Right lobe of liver (tissue), 6 donors: ENCODE results near the gene KATNBL1. TPM values are rescaled to one million over a fixed set of nuclear protein-coding genes. Genes with fewer than 3 reads are reported as not detected.
A peak's percentile ranks its signal among the peaks of the same experiment; 100 is the strongest.

ENCODE experiments used
- ATAC-seq, 4 donors: fragments of 200-7000 bp; cut with Tn5 transposase; one replicate each; pipeline ENCODE4 v1.9.1; 2020; ENCODE audit warnings: mild to moderate bottlenecking in 4 of 4, moderate library complexity in 4 of 4
- DNase-seq, 3 donors: peaks; one replicate each; pipeline ENCODE4 v3.0.0-alpha.2; 2020
- H3K27ac ChIP-seq, 3 donors: fragments of 200-600 bp; one replicate each; pipeline ENCODE4 v1.8.0; 2022
- H3K27me3 ChIP-seq, 2 donors: fragments of 200-600 bp; one replicate each; pipeline ENCODE4 v1.8.0; 2022
- H3K36me3 ChIP-seq, 4 donors: fragments of 200-600 bp; sonication (generic) in 1 of 4; one replicate each; pipeline versions ENCODE4 v1.5.1 to v1.8.0; 2017 to 2022; ENCODE audit warnings: control low read depth in 1 of 4
- H3K4me1 ChIP-seq, 4 donors: fragments of 200-600 bp; sonication (generic) in 1 of 4; one replicate each; pipeline versions ENCODE4 v1.5.1 to v1.8.0; 2017 to 2022; ENCODE audit warnings: control low read depth in 1 of 4
- H3K4me3 ChIP-seq, 3 donors: fragments of 200-600 bp; one replicate each; pipeline ENCODE4 v1.8.0; 2022
- H3K9me3 ChIP-seq, 4 donors: fragments of 200-600 bp; sonication (generic) in 1 of 4; one replicate each; pipeline versions ENCODE4 v1.5.1 to v1.8.0; 2017 to 2022; ENCODE audit warnings: control low read depth in 1 of 4
- CTCF ChIP-seq, 4 donors: fragments of 200-600 bp in 3 of 4; fragments of 450-650 bp in 1 of 4; IDR thresholded peaks; one replicate each; pipeline versions ENCODE4 v1.5.1 to v1.8.0; 2016 to 2022; ENCODE audit warnings: antibody characterized with exemption in 4 of 4, mild to moderate bottlenecking in 2 of 4
- POLR2A ChIP-seq: fragments of 450-650 bp; IDR thresholded peaks from one replicate; pipeline ENCODE4 v1.6.1; 2017; ENCODE audit warnings: antibody characterized with exemption, mild to moderate bottlenecking
- WGBS: methylation state at CpG from one replicate; pipeline ENCODE4 v1.1.6; 2018; ENCODE audit warnings: low coverage, low lambda C conversion rate; ENCODE audit not compliant: insufficient coverage; ENCODE audit errors: missing lambda C conversion rate; 5-methylcytosine and 5-hydroxymethylcytosine counted together
- intact Hi-C, 2 donors: fragments of 100-400 bp; cut with DNase I; formaldehyde crosslinking; loops; one replicate each; pipeline versions ENCODE4 v1.11.2 to v1.14.1; 2022
- total RNA-seq, 6 experiments: library from RNA; depleted of rRNA in 2 of 6; stranded (reverse); fragments of >200 nt in 2 of 6; fragmentation: NEBNext Ultra II Directional in 3 of 6; extraction: Animal tissue kit (Norgen Biotek cat#: 25700) in 3 of 6; gene quantifications; one replicate each; pipeline versions ENCODE4 v1.1.0 to v1.2.4, GENCODE V29; 2016 to 2023
- donor health status: DM: no; HTN: yes; CAD: no.
- donor health status: DM: no; HTN: no; CAD: no.
- donor health status: DM: no; HTN: no; CAD: no.
- donor health status: DM: no; HTN: yes; CAD: no.
- donor health status: DM: no; HTN: yes; CAD: no.

KATNBL1 gene
- total RNA-seq, 6 experiments from 2014 or later: 12.4 to 22.4 (median 17.6) TPM

GRCh38 chr15:34223904-34224596, 14.2 kb upstream of the KATNBL1 start:
- H3K27ac ChIP-seq: peak overlapping the region; percentile 78 to 89 (median 85)
- H3K36me3 ChIP-seq: peaks cover 0 to 16% (median under 1%) of the 10 kb centered on the region in 4 donors
- WGBS: 30% methylated on average over 21 of the region's 24 CpGs
- TF ChIP-seq CTCF (IDR thresholded peaks at IDR 0.05) (peak in 1 of 4 donors; percentile 6), POLR2A (no peak)
- no peak for DNase-seq
- no peaks in the 10 kb centered on the region for H3K9me3 ChIP-seq
- H3K4me1 ChIP-seq: peaks cover 0 to 9% (median 3%) of the 10 kb centered on the region in 4 donors
- no peaks in the 10 kb centered on the region for H3K27me3 ChIP-seq
- H3K4me3 ChIP-seq: peak overlapping the region; percentile 81 to 98 (median 86)
- peak; percentile 48 to 59 (median 52) for ATAC-seq
- intact Hi-C loops: loop anchor here in 1 of 2 donors (10.0 kb wide), 1 partner anchor 119 kb away; the partner anchor contains the start of genes EMC7 and PGBD4

- Histone ChIP-seq H3K27ac (no peak overlapping the region), H3K27me3 (no peaks in the 10 kb centered on the region), H3K4me3 (no peak overlapping the region), H3K36me3 (no peaks in the 10 kb centered on the region), H3K4me1 (no peaks in the 10 kb centered on the region), H3K9me3 (no peaks in the 10 kb centered on the region)
- intact Hi-C loops: loop anchor here in 1 of 2 donors (10.0 kb wide), 1 partner anchor 163 kb away; no protein-coding TSS in a partner anchor
- 79% methylated on average over 7 of the region's 7 CpGs for WGBS
- no peak for TF ChIP-seq CTCF (IDR thresholded peaks at IDR 0.05)
- no peak for TF ChIP-seq POLR2A
- no peak for ATAC-seq
- no peak for DNase-seq
Observed at GRCh38 chr15:34217587-34218225, 7.8 kb upstream of the KATNBL1 start.

- no peak overlapping the region for H3K27ac ChIP-seq
- TF ChIP-seq CTCF (IDR thresholded peaks at IDR 0.05) (no peak), POLR2A (no peak)
- H3K4me3 ChIP-seq: no peak overlapping the region
- no peaks in the 10 kb centered on the region for H3K27me3 ChIP-seq
- no peak for ATAC-seq
- intact Hi-C loops: loop anchor here in 1 of 2 donors (10.0 kb wide), 1 partner anchor 162 kb away; no protein-coding TSS in a partner anchor
- H3K9me3 ChIP-seq: no peaks in the 10 kb centered on the region
- DNase-seq: no peak
- no peaks in the 10 kb centered on the region for H3K36me3 ChIP-seq
- H3K4me1 ChIP-seq: no peaks in the 10 kb centered on the region
Observed at GRCh38 chr15:34216527-34217270, 6.8 kb upstream of the KATNBL1 start.

GRCh38 chr15:34214135-34214534, 4.2 kb upstream of the KATNBL1 start:
- Histone ChIP-seq H3K4me1 (peaks cover 0 to under 1% (median 0%) of the 10 kb centered on the region in 4 donors), H3K36me3 (no peaks in the 10 kb centered on the region), H3K9me3 (no peaks in the 10 kb centered on the region), H3K27me3 (no peaks in the 10 kb centered on the region), H3K4me3 (no peak overlapping the region), H3K27ac (no peak overlapping the region)
- TF ChIP-seq CTCF (IDR thresholded peaks at IDR 0.05) (no peak), POLR2A (no peak)
- intact Hi-C loops: loop anchor here in 1 of 2 donors (10.0 kb wide), 1 partner anchor 159 kb away; no protein-coding TSS in a partner anchor
- DNase-seq: no peak
- ATAC-seq: no peak
- WGBS: 42% methylated on average over 3 of the region's 3 CpGs
